Measurements from ENCODE around the gene CBLIF.
A peak's percentile ranks its signal among the peaks of the same experiment; 100 is the strongest.

DNA sequence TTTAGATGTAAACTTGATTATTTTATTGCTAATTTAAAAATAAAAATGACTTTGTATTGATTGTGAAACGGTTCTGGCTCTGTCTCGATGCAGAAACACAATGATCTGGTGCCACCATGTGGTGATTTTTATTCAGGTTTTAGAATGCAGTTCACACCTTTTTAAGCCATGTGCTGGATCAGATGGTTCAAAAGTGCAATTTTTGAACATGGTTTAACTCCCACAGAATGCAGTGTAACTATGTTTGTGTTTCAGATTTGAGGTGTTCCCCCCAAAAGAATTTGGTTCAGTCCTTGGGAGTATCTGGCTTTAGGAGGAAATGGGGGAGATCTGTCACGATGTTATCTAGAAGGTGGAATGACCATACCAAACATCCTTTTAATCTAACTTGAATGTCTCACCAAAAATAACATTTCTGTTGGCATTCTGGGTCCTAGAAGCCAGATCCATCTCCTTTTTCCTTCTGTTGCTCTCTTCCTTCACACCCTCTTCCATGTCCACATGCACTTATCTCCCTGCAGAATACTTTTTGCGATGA lies 42.6 kb downstream of the CBLIF start:
- TF ChIP-seq, protein P1, sequence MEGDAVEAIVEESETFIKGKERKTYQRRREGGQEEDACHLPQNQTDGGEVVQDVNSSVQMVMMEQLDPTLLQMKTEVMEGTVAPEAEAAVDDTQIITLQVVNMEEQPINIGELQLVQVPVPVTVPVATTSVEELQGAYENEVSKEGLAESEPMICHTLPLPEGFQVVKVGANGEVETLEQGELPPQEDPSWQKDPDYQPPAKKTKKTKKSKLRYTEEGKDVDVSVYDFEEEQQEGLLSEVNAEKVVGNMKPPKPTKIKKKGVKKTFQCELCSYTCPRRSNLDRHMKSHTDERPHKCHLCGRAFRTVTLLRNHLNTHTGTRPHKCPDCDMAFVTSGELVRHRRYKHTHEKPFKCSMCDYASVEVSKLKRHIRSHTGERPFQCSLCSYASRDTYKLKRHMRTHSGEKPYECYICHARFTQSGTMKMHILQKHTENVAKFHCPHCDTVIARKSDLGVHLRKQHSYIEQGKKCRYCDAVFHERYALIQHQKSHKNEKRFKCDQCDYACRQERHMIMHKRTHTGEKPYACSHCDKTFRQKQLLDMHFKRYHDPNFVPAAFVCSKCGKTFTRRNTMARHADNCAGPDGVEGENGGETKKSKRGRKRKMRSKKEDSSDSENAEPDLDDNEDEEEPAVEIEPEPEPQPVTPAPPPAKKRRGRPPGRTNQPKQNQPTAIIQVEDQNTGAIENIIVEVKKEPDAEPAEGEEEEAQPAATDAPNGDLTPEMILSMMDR (conservative IDR thresholded peaks at IDR 0.05; ENCODE audit: low read length), result peak; percentile 92
- TF ChIP-seq EZH2phosphoT487 (IDR thresholded peaks at IDR 0.05; ENCODE audit: borderline replicate concordance, low read depth, low read length), result no peak
